Measurements from ENCODE around the gene HPF1. TPM values are rescaled to one million over a fixed set of nuclear protein-coding genes. Genes with fewer than 3 reads are reported as not detected.
"Not testable (repeated sequence)": the region's sequence is repeated elsewhere in the genome, so short reads cannot be mapped to it uniquely, and the experiment has no call there.

The HPF1 gene
- total and polyA plus RNA-seq, 7 donors = 13.2 to 44.7 (median 17.3) TPM

- H3K27ac ChIP-seq = peak overlapping the region; percentile 63
- no peak for ATAC-seq
- intact Hi-C loops (cut with DNase I) = no loop called here
These were observed 671 bp downstream of the HPF1 start for GRCh38 chr4:169756971-169757574.

GRCh38 chr4:169745291-169745690, 12.5 kb downstream of the HPF1 start:
- H3K36me3 ChIP-seq (ENCODE audit: insufficient read depth in 1 of 2, low read depth in 1 of 2) = peaks cover 3 to 61% of the 10 kb centered on the region in 2 donors
- no peaks in the 10 kb centered on the region for H3K4me1 ChIP-seq
- no peak overlapping the region for H3K4me3 ChIP-seq
- TF ChIP-seq CTCF (IDR thresholded peaks at IDR 0.05) = no peak
- 96 to 100% (median 100%) methylated on average over 1 of the region's 1 CpG for WGBS, 3 donors
- DNase-seq (no peak), ATAC-seq (no peak)
- H3K27ac ChIP-seq = no peak overlapping the region
- no peaks in the 10 kb centered on the region for H3K27me3 ChIP-seq (ENCODE audit: insufficient read depth in 3 of 3, low read length in 2 of 3)
- no peaks in the 10 kb centered on the region for H3K9me3 ChIP-seq
- intact Hi-C loops (cut with DNase I) = no loop called here

More at GRCh38 chr4:169756971-169757574, 671 bp downstream of the HPF1 start:
- Histone ChIP-seq H3K36me3 (ENCODE audit: insufficient read depth in 1 of 2, low read depth in 1 of 2) (peaks cover 0 to 15% of the 10 kb centered on the region in 2 donors), H3K4me3 (peak overlapping the region; percentile 87), H3K9me3 (no peaks in the 10 kb centered on the region), H3K27me3 (ENCODE audit: insufficient read depth in 3 of 3, low read length in 2 of 3) (no peaks in the 10 kb centered on the region), H3K4me1 (peaks cover 10% of the 10 kb centered on the region)
- WGBS, 3 donors = 2 to 3% (median 3%) methylated on average over 13 of the region's 13 CpGs
- DNase-seq = no peak
- TF ChIP-seq CTCF (IDR thresholded peaks at IDR 0.05) = no peak

- Histone ChIP-seq H3K9me3 (no peaks in the 10 kb centered on the region), H3K36me3 (ENCODE audit: insufficient read depth in 1 of 2, low read depth in 1 of 2) (peaks cover 3 to 60% of the 10 kb centered on the region in 2 donors), H3K4me3 (no peak overlapping the region), H3K27me3 (ENCODE audit: insufficient read depth in 3 of 3, low read length in 2 of 3) (no peaks in the 10 kb centered on the region), H3K4me1 (no peaks in the 10 kb centered on the region), H3K27ac (no peak overlapping the region)
- WGBS, 3 donors = 100% methylated on average over 1 of the region's 1 CpG
- no peak for TF ChIP-seq CTCF (IDR thresholded peaks at IDR 0.05)
- intact Hi-C loops (cut with DNase I) = no loop called here
- no peak for DNase-seq
- no peak for ATAC-seq
These were observed 13.1 kb downstream of the HPF1 start for GRCh38 chr4:169744601-169745000.

- H3K27me3 ChIP-seq (ENCODE audit: insufficient read depth in 3 of 3, low read length in 2 of 3) = no peaks in the 10 kb centered on the region
- TF ChIP-seq CTCF (IDR thresholded peaks at IDR 0.05) = no peak
- H3K9me3 ChIP-seq = no peaks in the 10 kb centered on the region
- H3K27ac ChIP-seq = no peak overlapping the region
- H3K4me3 ChIP-seq = no peak overlapping the region
- peak in 1 of 4 donors; percentile 52 for ATAC-seq
- no peak for DNase-seq
- 88 to 95% (median 95%) methylated on average over 2 of the region's 2 CpGs for WGBS, 3 donors
- intact Hi-C loops (cut with DNase I) = no loop called here
- no peaks in the 10 kb centered on the region for H3K4me1 ChIP-seq
- peaks cover 3 to 66% of the 10 kb centered on the region in 2 donors for H3K36me3 ChIP-seq (ENCODE audit: insufficient read depth in 1 of 2, low read depth in 1 of 2)
These were observed 16.2 kb downstream of the HPF1 start for GRCh38 chr4:169741569-169741968.

GRCh38 chr4:169738604-169739003, 19.1 kb downstream of the HPF1 start:
- H3K27ac ChIP-seq, DNase-seq: not testable (repeated sequence)

More at GRCh38 chr4:169738604-169739003, 19.1 kb downstream of the HPF1 start:
- H3K9me3 ChIP-seq; H3K4me3 ChIP-seq; H3K27me3 ChIP-seq (ENCODE audit: insufficient read depth in 3 of 3, low read length in 2 of 3); intact Hi-C loops (cut with DNase I); ATAC-seq; H3K4me1 ChIP-seq: not testable (repeated sequence)
- H3K36me3 ChIP-seq (ENCODE audit: insufficient read depth in 1 of 2, low read depth in 1 of 2) = peaks cover 3 to 64% of the 10 kb centered on the region in 2 donors

Measured in psoas muscle (tissue), 8 donors.